Stimulated activated CD4-positive, alpha-beta T cell treated with anti-CD3 and anti-CD28 coated beads, Interleukin-2, amount 100 ng/mL, for 4 hours (primary cell): ENCODE data around the gene SPATC1L.
"Not testable (repeated sequence)": the region's sequence is repeated elsewhere in the genome, so short reads cannot be mapped to it uniquely, and the experiment has no call there.

ENCODE experiments used
- DNase-seq: peaks from one replicate; pipeline ENCODE4 v3.0.0-alpha.2; 2020; ENCODE audit warnings: low read depth

The SPATC1L gene

DNA sequence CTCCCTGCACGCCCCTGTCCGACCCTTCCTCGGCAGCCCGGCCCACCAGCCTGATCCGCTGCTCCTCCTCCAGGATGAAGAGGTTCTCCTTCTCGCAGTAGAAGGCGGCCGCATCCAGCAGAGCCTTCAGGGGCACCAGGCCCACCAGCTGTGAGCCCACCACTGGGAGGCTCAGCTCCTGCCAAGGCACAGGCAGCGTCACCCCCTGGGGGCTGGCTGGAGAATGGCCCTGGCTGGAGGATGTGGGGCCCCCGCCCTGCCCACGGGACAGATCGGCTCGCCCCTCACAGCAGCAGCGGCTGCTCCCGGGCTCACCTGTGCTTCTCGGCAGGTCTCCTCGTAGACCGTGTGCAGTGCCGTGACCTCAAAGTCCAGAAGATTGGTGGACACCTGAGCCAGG, 34.2 kb downstream of the SPATC1L start:
- DNase-seq, result no peak

DNA sequence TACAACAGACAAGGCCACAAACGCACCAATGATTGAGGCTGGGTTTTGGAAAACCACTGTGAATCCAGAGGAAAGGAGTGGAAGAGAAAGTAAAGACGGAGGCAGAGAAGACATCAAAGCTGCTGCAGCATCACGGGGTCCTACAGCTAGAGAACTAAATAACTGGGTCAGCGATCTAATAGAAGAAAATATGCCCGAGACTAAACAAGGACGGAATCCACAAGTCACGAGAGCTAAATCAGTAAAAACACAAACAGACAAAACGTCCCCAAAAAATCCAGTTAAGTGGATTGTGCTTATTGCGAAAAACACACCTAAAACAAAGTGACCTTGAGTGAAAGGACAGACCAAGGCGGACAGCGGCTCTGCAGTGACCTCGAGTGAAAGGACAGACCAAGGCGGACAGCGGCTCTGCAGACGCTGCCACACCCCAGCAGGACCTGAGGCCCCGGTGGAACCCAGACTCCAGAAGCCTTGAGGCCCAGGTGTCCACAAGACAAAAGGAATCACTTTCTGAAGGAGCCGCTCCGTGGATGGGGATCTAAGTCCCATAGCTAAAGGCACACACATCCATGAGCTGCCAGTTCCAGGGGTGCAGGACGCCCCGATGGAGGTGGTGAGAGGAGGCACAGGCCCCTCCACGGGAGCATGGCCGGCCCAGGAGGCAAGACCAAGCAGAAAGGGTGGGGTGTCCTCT, 34.9 kb downstream of the SPATC1L start:
- no peak for DNase-seq

DNA sequence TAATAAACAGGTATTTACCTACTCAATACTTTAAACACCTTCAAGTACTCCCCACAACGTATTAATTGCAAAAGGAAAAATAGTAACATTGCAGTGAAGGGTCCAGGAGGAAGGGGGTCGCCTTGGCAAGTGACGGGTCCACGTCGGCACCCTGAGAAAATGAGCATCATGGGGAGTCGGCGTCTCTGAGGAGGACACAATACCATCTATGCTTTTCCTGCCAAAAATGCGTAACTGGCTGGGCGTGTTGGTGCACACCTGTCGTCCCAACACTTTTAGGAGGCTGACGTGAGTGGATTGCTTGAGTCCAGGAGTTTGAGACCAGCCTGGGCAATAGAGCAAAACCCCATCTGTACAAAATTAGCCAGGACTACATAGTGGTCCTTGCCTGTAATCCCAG, 36.2 kb downstream of the SPATC1L start:
- no peak for DNase-seq

GRCh38 chr21:46147429-46147828, 36.8 kb downstream of the SPATC1L start:
- peak; percentile 17 for DNase-seq

- DNase-seq, result no peak
These were observed 37.4 kb downstream of the SPATC1L start for GRCh38 chr21:46146856-46147255.

DNA sequence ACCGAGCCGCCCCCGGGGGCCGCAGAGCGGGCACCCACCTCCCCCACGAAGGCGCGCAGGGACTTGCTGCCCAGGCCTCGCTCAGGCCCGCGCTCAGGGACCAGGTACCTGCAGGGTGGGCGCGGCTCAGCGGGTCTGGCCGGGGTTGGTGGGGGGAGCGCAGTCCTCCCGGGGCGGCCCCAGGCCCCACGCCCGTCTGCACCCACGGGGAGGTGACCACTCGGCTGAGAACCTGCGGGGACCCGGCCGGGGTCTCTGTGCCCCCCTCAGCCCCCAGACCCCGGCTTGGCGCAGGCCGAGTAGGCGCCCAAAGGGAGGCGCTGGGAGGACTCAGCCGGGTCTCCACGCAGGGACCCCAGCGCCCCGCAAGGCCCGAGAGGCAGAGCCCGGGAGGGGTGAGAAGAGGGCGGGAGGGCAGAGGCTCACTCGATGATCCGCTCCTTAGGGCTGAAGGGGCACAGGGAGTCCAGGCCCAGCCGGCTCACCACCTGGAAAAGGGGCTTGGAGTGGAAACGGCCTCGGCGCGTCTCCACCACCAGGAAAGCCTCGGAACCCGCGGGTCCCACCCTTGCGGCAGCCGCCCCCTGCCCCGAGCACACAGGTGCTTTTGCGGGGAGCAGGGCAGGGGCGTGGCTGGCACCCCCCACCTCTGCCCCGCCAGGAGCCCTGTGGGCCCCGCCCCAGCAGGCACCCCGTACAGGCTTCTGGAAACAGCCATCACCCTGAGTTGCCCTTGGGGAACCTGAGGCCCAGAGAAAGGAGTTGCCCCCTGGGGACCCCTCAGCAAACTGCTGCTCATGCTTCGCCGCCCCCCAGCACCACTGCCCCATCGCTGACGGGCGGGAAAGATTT, 38.2 kb downstream of the SPATC1L start:
- no peak for DNase-seq

DNA sequence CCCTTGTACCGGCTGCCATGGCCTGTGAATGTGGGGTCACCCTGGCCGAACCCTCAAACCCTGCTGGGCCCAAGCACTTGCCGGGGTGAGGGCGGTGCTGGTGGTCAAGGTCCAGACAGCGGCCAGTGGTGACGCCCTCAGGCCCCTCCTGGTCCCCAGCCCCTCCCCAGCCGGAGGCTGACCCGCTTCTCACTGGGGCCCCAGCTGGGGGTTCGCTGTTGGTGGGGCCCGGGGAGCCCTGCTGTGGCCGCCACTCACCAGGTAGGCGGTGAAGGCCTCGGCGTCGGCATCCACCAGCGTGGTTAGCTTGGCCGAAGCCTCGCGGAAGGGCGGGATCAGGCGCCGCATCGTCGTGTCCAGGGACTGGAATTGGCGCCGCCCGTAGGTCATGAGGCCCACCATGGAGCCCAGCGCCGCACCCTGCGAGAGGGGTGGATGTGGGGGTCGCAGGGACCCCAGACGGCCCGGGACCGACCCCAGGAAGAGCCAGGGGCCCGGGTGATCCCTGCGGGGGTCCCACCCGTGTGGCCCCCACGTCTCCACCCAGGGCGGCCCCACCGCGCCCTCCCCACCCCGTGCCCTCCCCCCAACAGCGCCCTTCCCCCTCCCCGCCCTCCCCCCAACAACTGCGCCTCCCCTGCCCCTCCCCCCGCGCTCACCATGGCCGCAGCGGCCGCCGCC, 39.0 kb downstream of the SPATC1L start:
- no peak for DNase-seq

DNA sequence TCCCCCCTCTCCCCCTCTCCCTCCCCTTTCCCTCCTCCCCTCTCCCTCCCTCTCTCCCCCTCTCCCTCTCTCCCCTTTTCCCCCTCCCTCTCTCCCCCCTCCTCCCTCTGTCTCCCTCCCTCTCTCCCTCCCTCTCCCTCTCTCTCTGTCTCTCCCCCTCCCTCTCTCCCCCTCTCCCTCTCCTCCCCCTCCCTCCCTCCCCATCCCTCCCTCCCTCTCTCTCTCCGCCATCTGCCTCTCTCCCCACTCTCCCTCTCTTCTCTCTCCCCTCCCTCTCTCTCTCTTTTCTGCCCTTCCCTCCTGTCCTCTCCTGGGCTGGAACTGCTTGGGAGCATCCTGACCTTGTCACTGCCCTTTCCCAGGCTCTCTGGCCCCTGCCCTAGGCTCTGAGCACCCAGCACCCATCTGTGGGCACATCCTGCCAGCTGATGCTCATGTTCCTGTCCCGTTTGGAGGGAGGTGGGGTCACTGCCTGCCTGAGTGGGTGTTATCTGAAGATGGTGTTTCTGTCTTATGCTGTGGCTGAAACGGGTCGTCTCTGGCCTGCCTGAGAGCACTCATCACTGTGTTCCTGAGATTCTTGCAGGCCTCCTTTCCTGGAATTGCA, 39.7 kb downstream of the SPATC1L start:
- DNase-seq, result no peak

DNA sequence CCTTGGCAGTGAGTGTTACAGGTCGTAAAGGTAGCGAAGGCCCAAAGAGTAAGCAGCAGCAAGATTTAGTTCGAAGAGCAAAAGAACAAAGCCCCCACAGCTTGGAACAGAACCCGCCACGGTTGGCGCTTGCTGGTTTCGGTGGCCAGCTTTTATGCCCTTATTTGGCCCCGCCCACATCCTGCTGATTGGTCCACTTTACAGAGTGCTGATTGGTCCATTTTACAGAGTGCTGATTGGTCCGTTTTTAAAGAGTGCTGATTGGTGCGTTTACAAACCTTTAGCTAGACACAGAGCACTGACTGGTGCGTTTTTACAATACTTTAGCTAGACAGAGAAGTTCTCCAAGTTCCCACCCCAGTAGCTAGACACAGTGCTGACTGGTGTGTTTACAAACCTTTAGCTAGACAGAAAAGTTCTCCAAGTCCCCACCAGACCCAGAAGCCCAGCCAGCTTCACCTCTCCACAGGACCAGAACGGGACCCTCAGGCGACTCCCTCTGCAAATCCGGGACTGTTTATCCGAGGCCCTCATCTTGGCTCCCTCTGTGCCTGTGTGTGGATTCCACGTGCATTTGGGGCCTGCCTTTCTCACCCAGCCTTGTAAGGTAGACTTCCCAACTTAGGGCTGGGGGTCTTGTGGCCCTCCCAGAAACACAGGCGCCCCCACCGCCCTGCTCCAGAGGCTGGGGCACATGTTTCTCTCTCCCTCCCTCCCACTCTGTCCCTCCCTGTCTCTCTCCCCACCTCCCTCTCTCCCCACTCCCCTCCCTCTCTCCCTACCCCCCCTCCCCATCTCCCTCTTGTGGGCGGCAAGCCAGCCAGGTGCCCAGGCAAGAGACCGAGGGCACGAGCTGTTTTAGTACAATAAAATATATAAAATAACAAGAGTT, 41.4 kb downstream of the SPATC1L start:
- DNase-seq, result no peak

DNA sequence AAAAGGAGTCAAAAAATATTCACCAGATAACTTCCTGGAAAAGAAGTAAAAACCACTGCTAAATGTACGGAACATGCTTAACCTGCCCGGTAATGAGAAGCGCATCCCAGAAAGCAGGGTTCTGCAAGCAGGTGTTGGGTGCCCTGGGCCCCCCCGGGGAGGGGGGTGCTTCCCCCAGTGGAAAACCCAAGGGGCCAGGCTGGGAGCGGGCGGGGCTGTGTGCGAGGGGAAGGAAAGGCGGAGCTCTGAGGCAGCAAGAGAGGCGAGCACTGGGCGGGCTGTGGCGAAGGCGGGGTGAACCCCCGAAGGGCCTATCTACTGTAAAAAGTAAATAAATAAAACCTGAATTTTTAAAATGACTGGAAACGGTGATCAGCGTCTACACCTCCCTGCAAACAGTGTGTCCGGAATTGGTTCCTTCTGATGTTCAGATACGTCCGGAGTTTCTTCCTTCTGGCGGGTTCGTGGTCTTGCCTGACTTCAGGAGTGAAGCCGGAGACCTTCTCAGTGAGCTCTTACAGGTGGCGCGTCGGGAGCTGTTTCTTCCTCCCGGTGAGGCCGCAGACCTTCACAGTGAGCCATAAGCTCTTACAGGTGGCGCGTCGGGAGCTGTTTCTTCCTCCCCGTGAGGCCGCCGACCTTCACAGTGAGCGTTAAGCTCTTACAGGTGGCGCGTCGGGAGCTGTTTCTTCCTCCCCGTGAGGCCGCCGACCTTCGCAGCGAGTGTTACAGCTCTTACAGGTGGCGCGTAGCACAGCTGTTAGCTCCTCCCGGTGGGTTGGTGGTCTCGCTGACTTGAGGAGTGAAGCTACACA, 42.3 kb downstream of the SPATC1L start:
- DNase-seq, result no peak

GRCh38 chr21:46140352-46141003, 43.8 kb downstream of the SPATC1L start:
- not testable (repeated sequence) for DNase-seq

- no peak for DNase-seq
These were observed 44.6 kb downstream of the SPATC1L start for GRCh38 chr21:46139686-46140085.

DNA sequence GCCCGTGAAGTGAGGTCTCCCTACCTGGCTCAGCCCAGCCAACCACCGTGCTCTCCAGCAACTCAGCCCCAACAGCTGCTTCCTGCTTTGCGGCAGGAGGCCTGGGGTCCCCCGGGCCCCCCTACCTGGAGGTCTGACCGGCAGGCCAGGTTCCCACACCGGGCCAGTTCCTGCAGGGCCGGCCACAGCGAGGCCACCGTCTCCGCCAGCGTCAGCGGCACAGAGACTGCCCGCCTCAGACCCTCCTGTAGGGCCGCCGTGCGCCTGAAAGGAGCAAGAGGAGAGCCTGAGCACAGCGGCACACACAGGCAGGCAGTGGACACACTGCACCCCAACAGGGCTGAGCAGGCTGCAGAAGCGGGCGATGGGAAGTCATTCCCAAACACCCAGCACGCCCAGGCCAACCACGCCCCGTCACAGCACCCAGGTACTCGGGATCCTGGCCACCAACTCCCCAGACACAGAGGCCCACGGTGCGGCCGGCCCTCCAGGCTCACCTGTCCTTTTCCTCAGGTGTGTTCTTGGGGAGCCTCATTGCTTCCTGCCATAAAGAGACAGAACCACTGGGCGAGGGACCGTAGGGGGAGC, 45.8 kb downstream of the SPATC1L start:
- no peak for DNase-seq

DNA sequence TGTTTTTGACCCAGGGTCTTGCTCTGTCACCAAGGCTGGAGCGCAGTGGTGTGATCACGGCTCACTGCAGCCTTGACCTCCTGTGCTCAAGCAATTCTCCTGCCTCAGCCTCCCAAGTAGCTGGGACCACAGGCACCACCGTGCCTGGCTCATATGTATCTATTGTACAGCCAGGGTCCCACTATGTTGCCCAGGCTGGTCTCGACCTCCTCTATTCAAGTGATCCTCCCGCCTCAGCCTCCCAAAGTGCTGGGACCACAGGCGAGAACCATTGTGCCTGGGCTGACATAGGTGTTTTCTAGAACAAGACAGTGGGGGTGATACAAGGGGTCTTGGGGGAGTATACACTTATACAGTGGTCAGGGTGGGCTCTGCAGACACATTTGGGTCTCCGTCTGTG, 46.4 kb downstream of the SPATC1L start:
- DNase-seq, result no peak

GRCh38 chr21:46136739-46137349, 47.4 kb downstream of the SPATC1L start:
- DNase-seq, result no peak

- no peak for DNase-seq
These were observed 48.4 kb downstream of the SPATC1L start for GRCh38 chr21:46135782-46136395.

- DNase-seq, result no peak
These were observed 52.2 kb downstream of the SPATC1L start for GRCh38 chr21:46131838-46132651.

DNA sequence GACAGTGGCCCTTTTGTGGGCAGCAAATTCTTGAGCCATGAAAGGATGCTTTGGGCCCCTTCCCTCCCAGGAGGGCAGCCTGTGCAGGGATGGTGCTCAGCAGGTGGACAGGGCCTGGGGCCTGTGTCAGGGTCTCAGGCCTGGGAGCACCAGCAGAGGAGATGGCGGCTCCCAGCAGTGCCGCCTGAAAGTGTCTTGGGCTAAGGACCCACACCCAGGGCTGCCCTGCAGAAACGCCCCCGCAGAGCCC, 52.7 kb downstream of the SPATC1L start:
- no peak for DNase-seq
